HG03354 (cell line): ENCODE measurements around the gene TNNI3K.
"Not testable (repeated sequence)": the region's sequence is repeated elsewhere in the genome, so short reads cannot be mapped to it uniquely, and the experiment has no call there.

Experiments
- ATAC-seq: cut with Tn5 transposase; IDR thresholded peaks from one replicate; pipeline ENCODE4 v1.9.1; 2021; ENCODE audit warnings: mild to moderate bottlenecking; ENCODE audit not compliant: unreplicated experiment, poor library complexity, severe bottlenecking

The TNNI3K gene

DNA sequence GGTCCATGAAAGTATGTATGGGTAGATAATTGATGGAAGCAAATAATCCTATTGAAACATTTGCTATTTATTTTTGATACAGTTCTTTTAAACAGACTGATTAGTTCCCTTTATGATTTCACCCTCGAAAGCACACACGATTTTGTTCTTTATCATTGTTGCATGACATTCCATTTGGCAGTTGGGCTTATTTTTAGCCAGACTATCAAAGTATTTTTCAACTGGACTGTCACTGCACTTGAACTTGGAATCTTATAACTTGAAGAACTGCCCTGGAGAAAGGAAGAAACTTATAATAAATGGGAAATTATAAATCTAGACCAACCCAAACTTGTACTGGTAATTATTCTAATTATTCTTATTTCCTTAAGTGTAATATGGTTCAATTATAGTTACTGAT, at the start of gene TNNI3K:
TNNI3K (plus strand) TSS at position 235 of the 400 bp plus-strand sequence; CDS start at position 300, 65 bp downstream.
- no peak for ATAC-seq

GRCh38 chr1:74193908-74194307, 41.3 kb upstream of the TNNI3K start:
- ATAC-seq, result no peak

- no peak for ATAC-seq
Observed at GRCh38 chr1:74195339-74195738, 39.8 kb upstream of the TNNI3K start.

DNA sequence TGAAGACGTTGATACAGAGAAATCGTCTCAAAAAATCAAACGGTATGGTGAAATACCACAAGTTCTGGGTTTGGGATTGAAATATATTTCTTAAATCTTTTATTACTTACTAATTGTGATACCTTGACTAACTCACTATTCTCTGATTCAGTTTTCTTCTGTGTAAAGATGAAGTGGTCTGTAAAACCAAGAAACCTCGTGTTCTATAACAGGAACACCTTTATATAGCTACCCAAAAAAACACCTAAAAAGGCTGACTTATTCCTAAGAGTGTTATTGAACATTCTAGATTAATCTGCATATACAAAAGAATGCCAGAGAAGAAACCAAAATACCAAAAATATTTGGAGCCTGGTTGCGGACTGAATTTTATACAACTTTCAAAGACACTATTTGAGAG, 37.9 kb upstream of the TNNI3K start:
- ATAC-seq, result no peak

GRCh38 chr1:74197657-74198552, 37.3 kb upstream of the TNNI3K start, which contains the start of the genes FPGT and LRRIQ3:
TSS of gene FPGT (plus strand) at chr1:74198242. CDS start at chr1:74198279, 37 bp downstream.
TSS of gene LRRIQ3 (minus strand) at chr1:74198176. CDS start at chr1:74183684, 14,492 bp downstream.
- ATAC-seq, result peak; percentile 95

- no peak for ATAC-seq
Observed at GRCh38 chr1:74199504-74199903, 35.7 kb upstream of the TNNI3K start.

DNA sequence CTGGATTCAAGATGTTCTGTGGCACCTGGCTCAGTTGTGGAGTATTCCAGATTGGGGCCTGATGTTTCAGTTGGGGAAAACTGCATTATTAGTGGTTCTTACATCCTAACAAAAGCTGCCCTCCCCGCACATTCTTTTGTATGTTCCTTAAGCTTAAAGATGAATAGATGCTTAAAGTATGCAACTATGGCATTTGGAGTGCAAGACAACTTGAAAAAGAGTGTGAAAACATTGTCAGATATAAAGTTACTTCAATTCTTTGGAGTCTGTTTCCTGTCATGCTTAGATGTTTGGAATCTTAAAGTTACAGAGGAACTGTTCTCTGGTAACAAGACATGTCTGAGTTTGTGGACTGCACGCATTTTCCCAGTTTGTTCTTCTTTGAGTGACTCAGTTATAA, 29.9 kb upstream of the TNNI3K start:
- no peak for ATAC-seq

DNA sequence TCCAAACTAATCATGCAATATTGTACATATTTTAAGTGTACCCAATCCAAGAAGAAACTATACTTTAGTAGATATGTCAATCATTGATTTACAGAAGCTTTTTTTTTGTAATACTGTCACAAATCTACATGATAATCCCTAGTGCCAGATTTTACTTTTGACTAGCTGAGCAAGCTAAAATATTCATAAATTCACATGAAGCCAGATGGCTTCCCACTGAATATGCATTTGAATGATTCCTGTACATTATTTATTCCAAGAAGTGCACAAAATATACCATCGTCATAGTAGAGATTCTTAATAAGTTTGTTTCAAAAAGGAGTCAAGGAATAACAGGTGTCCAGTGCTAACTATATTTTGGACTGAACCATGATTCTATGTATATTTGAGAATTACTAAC, 20.0 kb upstream of the TNNI3K start:
- ATAC-seq, result no peak

- no peak for ATAC-seq
Observed at GRCh38 chr1:74222701-74223100, 12.5 kb upstream of the TNNI3K start.

GRCh38 chr1:74223453-74223852, 11.7 kb upstream of the TNNI3K start:
- no peak for ATAC-seq

DNA sequence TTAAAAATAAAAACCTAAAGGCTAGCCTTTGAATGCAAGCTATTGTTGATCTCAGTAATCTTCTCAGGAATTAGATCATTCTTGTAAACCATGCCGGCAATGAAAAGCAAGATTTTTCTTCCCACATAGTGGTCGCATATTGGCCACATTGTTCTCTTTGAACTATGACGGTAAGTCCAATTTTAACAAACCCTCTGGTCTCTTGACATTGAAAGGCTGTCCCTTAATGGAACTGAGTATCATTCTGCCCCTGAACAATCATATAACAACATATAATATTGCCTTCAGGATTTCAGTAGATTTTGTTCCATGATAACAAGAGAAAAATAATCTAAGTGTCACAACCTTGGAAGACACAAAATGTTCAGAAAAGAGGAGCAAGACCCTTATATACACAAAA, 1.3 kb downstream of the TNNI3K start:
- no peak for ATAC-seq

DNA sequence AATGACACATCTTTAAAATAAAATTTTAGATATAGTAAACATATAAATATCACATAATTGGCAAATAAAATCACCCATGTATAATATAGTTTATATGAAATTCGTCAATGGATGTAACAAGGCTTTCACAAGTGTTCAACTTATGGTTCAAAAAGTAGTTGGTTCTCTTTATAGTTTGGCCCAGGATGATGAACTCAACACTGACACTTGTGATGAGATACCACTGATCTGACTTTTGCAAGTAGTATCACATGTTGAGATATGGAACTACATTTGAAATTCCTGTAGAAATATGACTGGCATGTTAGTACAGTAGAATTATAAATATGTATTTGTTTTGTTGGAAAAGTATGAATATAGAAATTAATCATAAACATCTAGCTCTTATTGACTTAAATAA, 1.8 kb downstream of the TNNI3K start:
- ATAC-seq, result no peak

DNA sequence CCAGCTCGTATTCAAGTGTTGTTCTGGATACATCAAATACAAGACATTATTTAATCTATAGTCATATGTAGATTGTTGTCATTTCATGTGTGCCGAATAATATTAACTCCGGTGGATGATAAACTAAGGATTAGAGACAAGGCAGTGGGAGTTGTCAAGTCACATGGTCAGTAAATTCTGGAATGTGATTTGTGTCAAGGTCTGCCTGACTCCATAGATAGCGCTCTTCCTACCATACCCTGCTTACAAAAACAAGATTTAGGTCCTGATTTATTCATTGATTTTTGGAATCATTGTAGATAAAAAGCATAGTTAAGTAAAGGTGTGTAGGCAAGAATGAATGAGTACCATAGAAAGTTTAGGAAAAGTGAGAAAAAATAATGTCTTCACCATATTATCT, 2.6 kb downstream of the TNNI3K start:
- ATAC-seq, result no peak

GRCh38 chr1:74245168-74245772, 10.1 kb downstream of the TNNI3K start:
- ATAC-seq, result no peak

DNA sequence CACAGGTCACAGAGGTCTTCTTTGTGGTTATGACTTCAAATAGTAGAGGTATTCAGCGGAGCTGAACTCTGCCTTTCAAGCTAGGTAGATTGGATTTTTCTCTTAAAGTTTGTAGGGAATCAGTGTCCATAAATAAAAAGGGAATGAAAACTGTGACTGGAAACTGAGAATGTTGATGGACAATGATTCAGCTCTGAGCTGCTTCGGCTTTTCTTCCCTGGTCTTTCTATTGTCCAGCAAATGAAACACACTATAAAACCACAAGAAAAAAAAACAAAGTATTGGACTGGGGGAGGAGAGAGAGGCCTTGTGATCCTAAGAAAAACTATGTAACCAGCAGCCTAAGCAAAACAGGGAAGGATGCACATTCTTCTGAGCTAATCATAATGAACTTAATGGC, 11.1 kb downstream of the TNNI3K start:
- ATAC-seq, result no peak

DNA sequence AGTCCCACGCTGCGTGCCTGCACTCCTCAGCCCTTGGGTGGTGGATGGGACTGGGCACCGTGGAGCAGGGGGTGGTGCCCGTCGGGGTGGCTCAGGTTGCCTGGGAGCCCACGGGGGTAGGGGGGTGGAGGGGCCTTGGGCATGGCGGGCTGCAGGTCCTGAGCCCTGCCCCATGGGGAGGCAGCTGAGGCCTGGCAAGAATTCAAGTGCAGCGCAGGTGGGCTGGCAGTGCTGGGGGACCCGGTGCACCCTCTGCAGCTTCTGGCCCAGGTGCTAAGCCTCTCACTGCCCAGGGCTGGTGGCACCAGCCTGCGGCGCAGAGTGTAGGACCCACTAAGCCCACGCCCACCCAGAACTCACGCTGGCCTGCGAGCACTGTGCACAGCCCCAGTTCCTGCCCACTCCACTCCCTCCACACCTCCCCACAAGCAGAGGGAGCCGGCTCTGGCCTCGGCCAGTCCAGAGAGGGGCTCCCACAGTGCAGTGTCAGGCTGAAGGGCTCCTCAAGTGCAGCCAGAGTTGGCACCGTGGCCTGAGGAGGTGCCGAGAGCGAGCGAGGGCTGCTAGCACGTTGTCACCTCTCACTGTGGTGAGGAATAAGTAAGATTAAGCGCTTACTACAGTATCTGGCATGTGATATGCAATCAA, 12.8 kb downstream of the TNNI3K start:
- no peak for ATAC-seq

DNA sequence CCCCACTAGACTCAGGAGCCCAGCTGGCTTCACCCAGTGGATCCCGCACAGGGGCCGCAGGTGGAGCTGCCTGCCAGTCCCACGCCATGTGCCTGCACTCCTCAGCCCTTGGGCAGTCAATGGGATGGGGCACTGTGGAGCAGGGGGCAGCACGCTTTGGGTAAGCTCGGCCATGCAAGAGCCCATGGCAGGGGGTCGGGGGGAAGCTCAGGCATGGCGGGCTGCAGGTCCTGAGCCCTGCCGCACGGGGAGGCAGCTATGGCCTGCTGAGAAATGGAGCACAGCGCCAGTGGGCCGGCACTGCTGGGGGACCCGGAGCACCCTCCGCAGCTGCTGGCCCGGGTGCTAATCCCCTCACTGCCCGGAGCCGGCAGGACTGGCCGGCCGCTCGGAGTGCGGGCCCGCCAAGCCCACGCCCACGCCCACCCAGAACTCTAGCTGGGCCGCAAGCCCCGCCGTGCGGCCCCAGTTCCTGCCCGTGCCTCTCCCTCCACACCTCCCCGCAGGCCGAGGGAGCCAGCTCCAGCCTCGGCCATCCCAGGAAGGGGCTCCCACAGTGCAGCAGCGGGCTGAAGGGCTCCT, 18.1 kb downstream of the TNNI3K start:
- ATAC-seq, result not testable (repeated sequence)

GRCh38 chr1:74266001-74266400, 30.8 kb downstream of the TNNI3K start:
- ATAC-seq, result no peak

DNA sequence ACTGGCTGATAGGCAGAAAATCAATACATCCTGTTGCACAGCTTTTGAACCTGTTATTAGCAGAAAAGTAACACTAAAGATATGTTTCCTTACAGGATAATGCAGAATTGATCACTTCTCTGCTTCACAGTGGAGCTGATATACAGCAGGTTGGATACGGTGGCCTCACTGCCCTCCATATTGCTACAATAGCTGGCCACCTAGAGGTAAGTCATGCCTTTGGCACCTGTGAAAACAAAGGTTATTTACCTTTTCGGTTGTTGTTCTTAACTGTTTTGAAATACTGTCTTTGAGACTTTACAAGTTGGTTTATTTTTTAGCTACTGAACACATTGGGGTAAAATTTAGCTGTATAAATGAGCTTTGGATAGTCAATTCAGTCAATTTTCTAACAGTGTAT, 36.3 kb downstream of the TNNI3K start:
- ATAC-seq, result no peak
